Body of pancreas (tissue), 4 donors: ENCODE measurements around the gene CEACAM20. TPM values are rescaled to one million over a fixed set of nuclear protein-coding genes. Genes with fewer than 3 reads are reported as not detected.

ENCODE experiments used
- ATAC-seq: fragments of 150-250 bp; one replicate; pipeline ENCODE4 v1.9.1; 2016
- DNase-seq, 4 donors: peaks; one replicate each; pipeline ENCODE4 v3.0.0-alpha.2; 2019
- H3K27ac ChIP-seq, 4 donors: fragments of 200-600 bp; sonication (generic); 1 replicate in 3 of 4; 2 replicates in 1 of 4; pipeline versions ENCODE4 v1.5.1 to v1.6.1; 2016 to 2019; ENCODE audit warnings: mild to moderate bottlenecking in 1 of 4, mixed read lengths in 1 of 4, moderate library complexity in 1 of 4
- H3K27me3 ChIP-seq, 2 donors: fragments of 200-600 bp; sonication (generic); one replicate each; pipeline ENCODE4 v1.6.0; 2016; ENCODE audit warnings: mild to moderate bottlenecking in 1 of 2
- H3K36me3 ChIP-seq, 2 donors: fragments of 200-600 bp; sonication (generic); replicated peaks in 1 of 2; 2 replicates each; pipeline ENCODE4 v1.5.1; 2016; ENCODE audit warnings: low read depth in 2 of 2; ENCODE audit not compliant: insufficient read depth in 1 of 2
- H3K4me1 ChIP-seq: fragments of 200-600 bp; sonication (generic); one replicate; pipeline ENCODE4 v1.6.0; 2016
- H3K4me3 ChIP-seq, 2 donors: fragments of 200-600 bp; sonication (generic); 1 replicate in 1 of 2; 2 replicates in 1 of 2; pipeline ENCODE4 v1.5.1; 2016 to 2019
- H3K9me3 ChIP-seq, 3 donors: fragments of 200-600 bp; sonication (generic); 1 replicate in 2 of 3; 2 replicates in 1 of 3; pipeline ENCODE4 v1.5.1; 2016
- CTCF ChIP-seq, 7 experiments: fragments of 450-650 bp in 4 of 7; fragments of 200-600 bp in 3 of 7; sonication (generic) in 3 of 7; IDR thresholded peaks; one replicate each; pipeline ENCODE4 v1.5.1; 2016 to 2019; ENCODE audit warnings: antibody characterized with exemption in 7 of 7
- POLR2A ChIP-seq, 3 donors: fragments of 450-650 bp; IDR thresholded peaks; one replicate each; pipeline ENCODE4 v1.6.1; 2016; ENCODE audit warnings: antibody characterized with exemption in 3 of 3, mild to moderate bottlenecking in 2 of 3
- WGBS, 2 donors: methylation state at CpG; one replicate each; pipeline ENCODE4 v1.1.5; 2017; 5-methylcytosine and 5-hydroxymethylcytosine counted together
- intact Hi-C: fragments of 100-400 bp; cut with DNase I; formaldehyde crosslinking; loops from one replicate; pipeline ENCODE4 v1.15.1; 2023
- total RNA-seq, 2 donors: library from RNA; depleted of rRNA; stranded (reverse); fragments of >200 nt; gene quantifications; one replicate each; pipeline ENCODE4 v1.1.0, GENCODE V29; 2016

Gene CEACAM20
- total RNA-seq, 2 donors from 2014 or later = not detected

- Histone ChIP-seq H3K27me3 (no peaks in the 10 kb centered on the region), H3K27ac (no peak overlapping the region), H3K36me3 (no peaks in the 10 kb centered on the region), H3K4me3 (no peak overlapping the region), H3K4me1 (no peaks in the 10 kb centered on the region), H3K9me3 (no peaks in the 10 kb centered on the region)
- no peak for DNase-seq
- WGBS, 2 donors = 74 to 78% methylated on average over 4 to 5 of the region's 5 CpGs
- no peak for TF ChIP-seq CTCF (IDR thresholded peaks at IDR 0.05)
- TF ChIP-seq POLR2A (IDR thresholded peaks at IDR 0.05) = no peak
- intact Hi-C loops = loop anchor here (5.0 kb wide), 1 partner anchor 85 kb away; no protein-coding TSS in a partner anchor
- ATAC-seq = no peak
These were observed 42.5 kb upstream of the CEACAM20 start for GRCh38 chr19:44571830-44572580.

GRCh38 chr19:44570984-44571684 is 41.7 kb upstream of the CEACAM20 start:
- peak; percentile 80 for ATAC-seq
- DNase-seq = peak; percentile 74 to 85 (median 79)
- Histone ChIP-seq H3K27ac (no peak overlapping the region), H3K36me3 (no peaks in the 10 kb centered on the region), H3K27me3 (peaks cover 0 to 4% of the 10 kb centered on the region in 2 donors), H3K4me1 (no peaks in the 10 kb centered on the region), H3K4me3 (no peak overlapping the region), H3K9me3 (no peaks in the 10 kb centered on the region)
- intact Hi-C loops = loop anchor here (5.0 kb wide), 1 partner anchor 86 kb away; no protein-coding TSS in a partner anchor
- TF ChIP-seq POLR2A (IDR thresholded peaks at IDR 0.05) (no peak), CTCF (IDR thresholded peaks at IDR 0.05) (peak; percentile 53 to 83 (median 76))
- 26 to 37% methylated on average over 13 of the region's 13 CpGs for WGBS, 2 donors

DNA sequence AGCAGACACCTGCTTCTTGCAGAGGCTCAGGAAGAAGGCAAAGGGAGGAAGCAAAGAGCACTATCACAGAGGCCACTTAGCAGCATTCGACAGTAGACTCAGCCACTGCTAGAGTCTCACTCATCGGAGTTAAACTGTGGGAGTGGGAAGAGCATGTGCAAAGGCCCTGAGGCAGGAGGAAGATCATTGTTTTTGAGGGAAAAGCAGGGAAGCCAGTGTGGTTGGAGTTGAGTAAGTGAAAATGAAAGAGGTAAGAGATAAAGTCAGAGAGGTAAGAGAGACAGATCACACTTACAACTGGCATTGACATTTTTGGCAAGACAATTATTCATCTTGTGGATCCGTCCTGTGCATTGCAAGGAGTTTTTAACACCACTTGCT is 41.1 kb upstream of the CEACAM20 start:
- no peaks in the 10 kb centered on the region for H3K4me1 ChIP-seq
- peaks cover 0 to 4% of the 10 kb centered on the region in 2 donors for H3K27me3 ChIP-seq
- H3K4me3 ChIP-seq = no peak overlapping the region
- ATAC-seq (no peak), DNase-seq (no peak)
- no peak for TF ChIP-seq CTCF (IDR thresholded peaks at IDR 0.05)
- TF ChIP-seq POLR2A (IDR thresholded peaks at IDR 0.05) = no peak
- intact Hi-C loops = loop anchor here (5.0 kb wide), 1 partner anchor 87 kb away; no protein-coding TSS in a partner anchor
- no peak overlapping the region for H3K27ac ChIP-seq
- no peaks in the 10 kb centered on the region for H3K36me3 ChIP-seq
- no peaks in the 10 kb centered on the region for H3K9me3 ChIP-seq
- WGBS, 2 donors = 24 to 26% methylated on average over 3 of the region's 3 CpGs

- no peak for TF ChIP-seq CTCF (IDR thresholded peaks at IDR 0.05)
- TF ChIP-seq POLR2A (IDR thresholded peaks at IDR 0.05) = no peak
- DNase-seq (no peak), ATAC-seq (no peak)
- H3K4me1 ChIP-seq = no peaks in the 10 kb centered on the region
- intact Hi-C loops = no loop called here
- no peaks in the 10 kb centered on the region for H3K36me3 ChIP-seq
- H3K27ac ChIP-seq = no peak overlapping the region
- 46 to 50% methylated on average over 2 of the region's 2 CpGs for WGBS, 2 donors
- no peak overlapping the region for H3K4me3 ChIP-seq
- no peaks in the 10 kb centered on the region for H3K9me3 ChIP-seq
- H3K27me3 ChIP-seq = peaks cover 0 to 4% of the 10 kb centered on the region in 2 donors
These were observed 38.3 kb upstream of the CEACAM20 start for GRCh38 chr19:44567745-44568144.
